K562 (cell line): Measurements from ENCODE around the gene APOC1. TPM values are rescaled to one million over a fixed set of nuclear protein-coding genes. Genes with fewer than 3 reads are reported as not detected.
"Not testable (repeated sequence)": the region's sequence is repeated elsewhere in the genome, so short reads cannot be mapped to it uniquely, and the experiment has no call there.

Experiments
- ATAC-seq: fragments of 200-7000 bp; cut with Tn5 transposase; 3 replicates; pipeline ENCODE4 v1.9.1; 2020; ENCODE audit warnings: moderate library complexity
- BruUV-seq: library from RNA; stranded (reverse); fragments of 400-500 nt; replicated peaks from 2 replicates; lab custom pipeline; 2021; lab: Mats Ljungman, UMichigan
- CTCF ChIA-PET: fragments of 300-600 bp; formaldehyde crosslinking; extraction: SDS; loops from one replicate; lab custom pipeline; 2021; ENCODE audit warnings: low intra/inter-chr PET ratio; lab: Yijun Ruan, JAX
- POLR2A ChIA-PET: fragments of 300-600, 350-650 bp; sonication (Branson Sonifier 250); formaldehyde crosslinking; extraction: SDS; loops from one replicate; lab custom pipeline; 2021; ENCODE audit warnings: antibody characterized with exemption, inconsistent platforms; lab: Yijun Ruan, JAX
- DNase-seq, 4 experiments: peaks; one replicate each; pipeline versions ENCODE4 v3.0.0 to v3.0.0-alpha.2; 2011 to 2018; ENCODE audit warnings: low spot score in 3 of 4, mixed read lengths in 3 of 4; ENCODE audit errors: extremely low read depth in 1 of 4
- FAIRE-seq: peaks from 2 replicates; lab custom pipeline; 2011; peaks lifted over from hg19 to GRCh38; lab: Jason Lieb, UNC
- H2AFZ ChIP-seq: 2 replicates; pipeline ENCODE4 v1.6.0; 2011; ENCODE audit warnings: low read depth, low read length, control low read depth, inconsistent platforms
- H3K27ac ChIP-seq: fragments of 200-600 bp; 3 replicates; pipeline ENCODE4 v1.8.0; 2011; ENCODE audit warnings: low read depth, mild to moderate bottlenecking, control low read depth, inconsistent platforms, low read length, moderate library complexity, mixed read lengths; ENCODE audit errors: extremely low read depth
- H3K27me3 ChIP-seq, 2 experiments: fragments of 300-600 bp in 1 of 2; 2 replicates in 1 of 2; 3 replicates in 1 of 2; pipeline versions ENCODE4 v1.6.0 to v1.8.0; 2011; ENCODE audit warnings: inconsistent platforms in 2 of 2, low read length in 2 of 2, mild to moderate bottlenecking in 1 of 2, mixed read lengths in 1 of 2, moderate library complexity in 1 of 2; ENCODE audit not compliant: control insufficient read depth in 2 of 2, insufficient read depth in 2 of 2
- H3K36me3 ChIP-seq: fragments of 300-600 bp; 3 replicates; pipeline ENCODE4 v1.8.0; 2011; ENCODE audit warnings: mild to moderate bottlenecking, low read length, inconsistent platforms; ENCODE audit not compliant: control insufficient read depth, insufficient read depth
- H3K4me1 ChIP-seq, 2 experiments: fragments of 200-600 bp in 1 of 2; replicated peaks in 1 of 2; 2 replicates in 1 of 2; 3 replicates in 1 of 2; pipeline versions ENCODE4 v1.5.1 to v1.8.0; 2011; ENCODE audit warnings: inconsistent platforms in 2 of 2, low read length in 2 of 2, mild to moderate bottlenecking in 1 of 2, mixed read lengths in 1 of 2, moderate library complexity in 1 of 2; ENCODE audit not compliant: control insufficient read depth in 2 of 2, insufficient read depth in 2 of 2
- H3K4me2 ChIP-seq: 2 replicates; pipeline ENCODE4 v1.6.1; 2011; ENCODE audit warnings: low read length, control low read depth, inconsistent platforms, mixed read lengths; ENCODE audit not compliant: insufficient read depth
- H3K4me3 ChIP-seq: fragments of 200-600 bp; sonication (generic), shearing (Covaris generic); 2 replicates; pipeline ENCODE4 v1.5.1; 2016; ENCODE audit warnings: control low read depth, inconsistent platforms
- H3K79me2 ChIP-seq: fragments of 200-600 bp; 3 replicates; pipeline ENCODE4 v1.8.0; 2011; ENCODE audit warnings: low read length, inconsistent platforms; ENCODE audit not compliant: control insufficient read depth, insufficient read depth
- H3K9ac ChIP-seq, 2 experiments: 2 replicates each; pipeline versions ENCODE4 v1.6.0 to v1.6.1; 2011; ENCODE audit warnings: low read depth in 2 of 2, low read length in 2 of 2, control low read depth in 1 of 2, inconsistent platforms in 1 of 2, mild to moderate bottlenecking in 1 of 2, mixed read lengths in 1 of 2; ENCODE audit not compliant: insufficient read depth in 1 of 2
- H3K9me1 ChIP-seq: one replicate; pipeline ENCODE4 v1.6.0; 2011; ENCODE audit warnings: inconsistent platforms, mild to moderate bottlenecking, low read length, moderate library complexity; ENCODE audit not compliant: control insufficient read depth, insufficient read depth
- H3K9me3 ChIP-seq: replicated peaks from 2 replicates; pipeline ENCODE4 v1.5.1; 2011; ENCODE audit warnings: low read depth, low read length, inconsistent platforms; ENCODE audit not compliant: control insufficient read depth, insufficient read depth
- H4K20me1 ChIP-seq: replicated peaks from 2 replicates; pipeline ENCODE4 v1.6.1; 2011; ENCODE audit warnings: low read length, inconsistent platforms, mixed read lengths; ENCODE audit not compliant: control insufficient read depth, insufficient read depth
- CXXC5 ChIP-seq: fragments of 250-450 bp; sonication (Bioruptor Pico); IDR thresholded peaks from 2 replicates; pipeline ENCODE4 v1.8.0; 2022; ENCODE audit warnings: inconsistent platforms, mild to moderate bottlenecking, moderate library complexity
- EGR1 ChIP-seq: fragments of 450-650 bp; conservative IDR thresholded peaks from 2 replicates; pipeline ENCODE4 v1.6.1; 2017; ENCODE audit warnings: mild to moderate bottlenecking
- HDAC1 ChIP-seq, 2 experiments: fragments of 450-650 bp; IDR thresholded peaks; 2 replicates each; pipeline ENCODE4 v1.6.1; 2016 to 2017; ENCODE audit warnings: inconsistent platforms in 1 of 2, mild to moderate bottlenecking in 1 of 2, moderate library complexity in 1 of 2
- HDGF ChIP-seq: fragments of 450-650 bp; IDR thresholded peaks from 2 replicates; pipeline ENCODE4 v1.6.1; 2016
- L3MBTL2 ChIP-seq: fragments of 450-650 bp; IDR thresholded peaks from 2 replicates; pipeline ENCODE4 v1.6.1; 2016; ENCODE audit warnings: mild to moderate bottlenecking, moderate library complexity
- MAX ChIP-seq: sonication (generic); formaldehyde crosslinking; IDR thresholded peaks from 2 replicates; pipeline ENCODE4 v1.9.0; 2022; ENCODE audit warnings: mild to moderate bottlenecking, missing genetic modification reagents
- NRF1 ChIP-seq, 2 experiments: fragments of 450-650 bp; IDR thresholded peaks in 1 of 2; conservative IDR thresholded peaks in 1 of 2; 2 replicates each; pipeline ENCODE4 v1.6.1; 2014; ENCODE audit warnings: mild to moderate bottlenecking in 2 of 2
- PHF8 ChIP-seq: fragments of 200-600 bp; sonication (generic); IDR thresholded peaks from 2 replicates; pipeline ENCODE4 v1.6.1; 2012; ENCODE audit warnings: mixed run types, mild to moderate bottlenecking, inconsistent platforms, low read length, moderate library complexity, borderline replicate concordance
- SP1 ChIP-seq: sonication (generic); formaldehyde crosslinking; IDR thresholded peaks from 2 replicates; pipeline ENCODE4 v1.8.1; 2022; ENCODE audit warnings: mild to moderate bottlenecking, missing genetic modification reagents
- ZFP36 ChIP-seq: fragments of 150-350 bp; IDR thresholded peaks from 2 replicates; pipeline ENCODE4 v1.6.1; 2018; ENCODE audit warnings: low read length, low read depth; ENCODE audit not compliant: partially characterized antibody
- ZFX ChIP-seq: sonication (generic); formaldehyde crosslinking; IDR thresholded peaks from 2 replicates; pipeline ENCODE4 v1.8.0; 2022; ENCODE audit warnings: mild to moderate bottlenecking, missing genetic modification reagents, moderate library complexity
- ZNF263 ChIP-seq: sonication (generic); formaldehyde crosslinking; IDR thresholded peaks from 2 replicates; pipeline ENCODE4 v1.8.0; 2022; ENCODE audit warnings: mild to moderate bottlenecking, missing genetic modification reagents, borderline replicate concordance
- WGBS: fragments of 100-300 bp; shearing (Covaris generic); methylation state at CpG from one replicate; pipeline ENCODE4 v1.1.6; 2016; ENCODE audit warnings: low coverage, mixed read lengths; ENCODE audit not compliant: insufficient coverage; ENCODE audit errors: missing lambda C conversion rate; 5-methylcytosine and 5-hydroxymethylcytosine counted together
- in situ Hi-C: fragments of 300-500 bp; cut with MboI; formaldehyde crosslinking; loops from 4 replicates; pipeline ENCODE4 v1.15.0; 2018; ENCODE audit warnings: inconsistent platforms, mixed read lengths
- intact Hi-C: fragments of 100-400 bp; cut with micrococcal nuclease; formaldehyde crosslinking; loops from 2 replicates; pipeline ENCODE4 v1.14.2; 2022
- polyA plus RNA-seq, 8 experiments: library from polyadenylated mRNA; depleted of rRNA in 4 of 8; stranded (reverse) in 5 of 8; unstranded in 3 of 8; fragments of >200 nt; fragmentation: Nextera tagmentation in 2 of 8; fragmentation: Illumina TruSeq in 1 of 8; extraction: Ambion mirVana in 2 of 8; extraction: Trizol in 1 of 8; gene quantifications; 2 replicates each; pipeline versions ENCODE4 v1.2.1 to v1.2.3, GENCODE V29; 2011 to 2014; ENCODE audit warnings: inconsistent platforms in 1 of 8, missing spikeins in 1 of 8
- total RNA-seq, 7 experiments: library from RNA; depleted of rRNA in 6 of 7; stranded (reverse); fragments of >200 nt in 6 of 7; fragmentation: Illumina TruSeq in 2 of 7; extraction: Trizol in 2 of 7; gene quantifications; 2 replicates each; pipeline versions ENCODE4 v1.2.1 to v1.2.3, GENCODE V29; 2011 to 2021; ENCODE audit warnings: low replicate concordance in 1 of 7
- TF ChIP-seq, protein P1 (sequence below): fragments of 450-650 bp; IDR thresholded peaks from 2 replicates; pipeline ENCODE4 v1.6.1; 2017; ENCODE audit warnings: mild to moderate bottlenecking, moderate library complexity
- TF ChIP-seq, protein P2 (sequence below), 2 experiments: fragments of 450-650 bp; IDR thresholded peaks; 2 replicates each; pipeline ENCODE4 v1.6.1; 2018; ENCODE audit warnings: mild to moderate bottlenecking in 2 of 2, low read depth in 1 of 2; ENCODE audit not compliant: partially characterized antibody in 2 of 2

Gene APOC1
- total and polyA plus RNA-seq, 9 of the 15 experiments (the other 6 are each of a cell fraction or from before 2014, with no cell fraction given): 115 to 408 (median 220) TPM

DNA sequence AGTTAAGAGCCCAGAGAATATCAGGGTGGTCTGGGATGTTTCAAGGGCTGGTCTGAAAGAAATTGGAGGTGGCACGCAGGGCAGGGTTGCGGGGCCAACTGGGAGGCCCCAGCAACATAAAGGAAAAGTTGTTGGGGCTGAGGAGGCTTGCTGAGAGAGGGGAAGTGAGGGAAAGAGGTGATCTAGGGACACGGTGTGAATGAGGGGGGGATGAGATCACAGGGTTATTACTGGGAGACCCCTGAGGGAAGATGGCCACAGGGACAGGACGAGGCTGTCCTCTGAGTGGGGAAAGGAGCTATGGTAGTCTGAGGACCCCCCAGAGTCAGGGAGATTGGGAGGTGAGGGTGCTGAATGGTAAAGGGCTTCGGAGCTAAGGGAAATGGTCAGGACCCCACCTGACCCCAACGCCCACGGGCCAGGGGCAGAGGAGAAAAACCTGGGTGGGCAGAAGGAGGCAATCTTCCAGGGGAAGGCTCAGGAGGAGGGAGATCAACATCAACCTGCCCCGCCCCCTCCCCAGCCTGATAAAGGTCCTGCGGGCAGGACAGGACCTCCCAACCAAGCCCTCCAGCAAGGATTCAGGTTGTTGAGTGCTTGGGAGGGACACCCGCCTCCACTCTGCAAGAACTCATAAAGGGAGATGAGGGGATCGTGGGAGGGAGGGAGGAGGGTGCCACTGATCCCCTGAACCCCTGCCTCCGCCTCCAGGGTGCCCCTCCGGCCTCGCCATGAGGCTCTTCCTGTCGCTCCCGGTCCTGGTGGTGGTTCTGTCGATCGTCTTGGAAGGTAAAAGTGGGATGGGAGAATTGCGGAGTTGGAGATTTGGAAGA lies 12.1 kb downstream of the APOC1 start:
- peak in 2 of 4 experiments; percentile 23 to 44 for DNase-seq
- H3K9me1 ChIP-seq, BruUV-seq, H3K27me3 ChIP-seq, H4K20me1 ChIP-seq, in situ Hi-C loops, intact Hi-C loops, FAIRE-seq, H3K36me3 ChIP-seq, CTCF ChIA-PET, H3K9me3 ChIP-seq, H3K79me2 ChIP-seq: not testable (repeated sequence)
- Histone ChIP-seq H2AFZ (peak overlapping the region; percentile 87), H3K4me3 (peak overlapping the region; percentile 32; the same call in 1 of the 2 replicates), H3K9ac (peak overlapping the region; percentile 80 to 82), H3K27ac (peak overlapping the region; percentile 69), H3K4me2 (peak overlapping the region; percentile 73), H3K4me1 (peaks cover 0 to 24% of the 10 kb centered on the region in 2 experiments; a peak in 4 of 5 replicates)
- 52% methylated on average over 7 of the region's 19 CpGs for WGBS
- POLR2A ChIA-PET: interaction anchor here (0.9 to 1.8 kb wide), 4 partner anchors 11 to 28 kb away, joined by 3 to 11 read pairs (median 4); partner anchors contain the start of gene APOE
- peak; percentile 77 for ATAC-seq
- TF ChIP-seq ZFX (CRISPR knock-in tag) (peak; percentile 54; the same call in 1 of the 2 replicates), SP1 (CRISPR knock-in tag) (peak; percentile 37; the same call in 1 of the 2 replicates), L3MBTL2 (0 out of 2 replicates have a peak, but pooled peaks have one; percentile 61), PHF8 (peak; percentile 35; the same call in 1 of the 2 replicates), ZFP36 (peak; percentile 76), EGR1 (peak; percentile 70), NRF1 (conservative IDR thresholded peaks at IDR 0.05 in 1 of 2, IDR thresholded peaks at IDR 0.05 in 1 of 2) (0 out of 4 replicates have a peak, but pooled peaks of 1 of the 2 experiments have one; percentile 30), ZNF263 (peak; percentile 83), HDGF (0 out of 2 replicates have a peak, but pooled peaks have one; percentile 4), HDAC1 (IDR thresholded peaks at IDR 0.05) (0 out of 4 replicates have a peak, but pooled peaks of 1 of the 2 experiments have one; percentile 13), MAX (CRISPR knock-in tag) (0 out of 2 replicates have a peak, but pooled peaks have one; percentile 49), CXXC5 (CRISPR knock-in tag) (peak; percentile 35; the same call in 1 of the 2 replicates)
- TF ChIP-seq, protein P1, sequence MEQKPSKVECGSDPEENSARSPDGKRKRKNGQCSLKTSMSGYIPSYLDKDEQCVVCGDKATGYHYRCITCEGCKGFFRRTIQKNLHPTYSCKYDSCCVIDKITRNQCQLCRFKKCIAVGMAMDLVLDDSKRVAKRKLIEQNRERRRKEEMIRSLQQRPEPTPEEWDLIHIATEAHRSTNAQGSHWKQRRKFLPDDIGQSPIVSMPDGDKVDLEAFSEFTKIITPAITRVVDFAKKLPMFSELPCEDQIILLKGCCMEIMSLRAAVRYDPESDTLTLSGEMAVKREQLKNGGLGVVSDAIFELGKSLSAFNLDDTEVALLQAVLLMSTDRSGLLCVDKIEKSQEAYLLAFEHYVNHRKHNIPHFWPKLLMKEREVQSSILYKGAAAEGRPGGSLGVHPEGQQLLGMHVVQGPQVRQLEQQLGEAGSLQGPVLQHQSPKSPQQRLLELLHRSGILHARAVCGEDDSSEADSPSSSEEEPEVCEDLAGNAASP: peak; percentile 65; the same call in 1 of the 2 replicates
- TF ChIP-seq, protein P2, sequence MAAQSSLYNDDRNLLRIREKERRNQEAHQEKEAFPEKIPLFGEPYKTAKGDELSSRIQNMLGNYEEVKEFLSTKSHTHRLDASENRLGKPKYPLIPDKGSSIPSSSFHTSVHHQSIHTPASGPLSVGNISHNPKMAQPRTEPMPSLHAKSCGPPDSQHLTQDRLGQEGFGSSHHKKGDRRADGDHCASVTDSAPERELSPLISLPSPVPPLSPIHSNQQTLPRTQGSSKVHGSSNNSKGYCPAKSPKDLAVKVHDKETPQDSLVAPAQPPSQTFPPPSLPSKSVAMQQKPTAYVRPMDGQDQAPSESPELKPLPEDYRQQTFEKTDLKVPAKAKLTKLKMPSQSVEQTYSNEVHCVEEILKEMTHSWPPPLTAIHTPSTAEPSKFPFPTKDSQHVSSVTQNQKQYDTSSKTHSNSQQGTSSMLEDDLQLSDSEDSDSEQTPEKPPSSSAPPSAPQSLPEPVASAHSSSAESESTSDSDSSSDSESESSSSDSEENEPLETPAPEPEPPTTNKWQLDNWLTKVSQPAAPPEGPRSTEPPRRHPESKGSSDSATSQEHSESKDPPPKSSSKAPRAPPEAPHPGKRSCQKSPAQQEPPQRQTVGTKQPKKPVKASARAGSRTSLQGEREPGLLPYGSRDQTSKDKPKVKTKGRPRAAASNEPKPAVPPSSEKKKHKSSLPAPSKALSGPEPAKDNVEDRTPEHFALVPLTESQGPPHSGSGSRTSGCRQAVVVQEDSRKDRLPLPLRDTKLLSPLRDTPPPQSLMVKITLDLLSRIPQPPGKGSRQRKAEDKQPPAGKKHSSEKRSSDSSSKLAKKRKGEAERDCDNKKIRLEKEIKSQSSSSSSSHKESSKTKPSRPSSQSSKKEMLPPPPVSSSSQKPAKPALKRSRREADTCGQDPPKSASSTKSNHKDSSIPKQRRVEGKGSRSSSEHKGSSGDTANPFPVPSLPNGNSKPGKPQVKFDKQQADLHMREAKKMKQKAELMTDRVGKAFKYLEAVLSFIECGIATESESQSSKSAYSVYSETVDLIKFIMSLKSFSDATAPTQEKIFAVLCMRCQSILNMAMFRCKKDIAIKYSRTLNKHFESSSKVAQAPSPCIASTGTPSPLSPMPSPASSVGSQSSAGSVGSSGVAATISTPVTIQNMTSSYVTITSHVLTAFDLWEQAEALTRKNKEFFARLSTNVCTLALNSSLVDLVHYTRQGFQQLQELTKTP (IDR thresholded peaks at IDR 0.05; ENCODE audit: low read depth in 1 of 2, partially characterized antibody in 2 of 2): peak in 1 of 2 experiments; percentile 85
